Epithelial cell of proximal tubule (primary cell): Measurements from ENCODE around the gene BTBD18. TPM values are rescaled to one million over a fixed set of nuclear protein-coding genes. Genes with fewer than 3 reads are reported as not detected.

Experiments
- DNase-seq: peaks from one replicate; pipeline ENCODE4 v3.0.0-alpha.2; 2011; ENCODE audit warnings: low read depth
- H3K4me3 ChIP-seq: 2 replicates; pipeline ENCODE4 v1.5.1; 2011; ENCODE audit warnings: low read depth, mild to moderate bottlenecking, low read length
- total RNA-seq: library from RNA; depleted of rRNA; stranded (reverse); fragments of >200 nt; gene quantifications from 2 replicates; pipeline ENCODE4 v1.2.3, GENCODE V29; 2015
- TF ChIP-seq, protein P1 (sequence below): conservative IDR thresholded peaks from 2 replicates; pipeline ENCODE4 v1.5.1; 2012; ENCODE audit warnings: low read depth, mild to moderate bottlenecking, low read length

BTBD18 gene
- total RNA-seq, 1 donor from 2014 or later = not detected

DNA sequence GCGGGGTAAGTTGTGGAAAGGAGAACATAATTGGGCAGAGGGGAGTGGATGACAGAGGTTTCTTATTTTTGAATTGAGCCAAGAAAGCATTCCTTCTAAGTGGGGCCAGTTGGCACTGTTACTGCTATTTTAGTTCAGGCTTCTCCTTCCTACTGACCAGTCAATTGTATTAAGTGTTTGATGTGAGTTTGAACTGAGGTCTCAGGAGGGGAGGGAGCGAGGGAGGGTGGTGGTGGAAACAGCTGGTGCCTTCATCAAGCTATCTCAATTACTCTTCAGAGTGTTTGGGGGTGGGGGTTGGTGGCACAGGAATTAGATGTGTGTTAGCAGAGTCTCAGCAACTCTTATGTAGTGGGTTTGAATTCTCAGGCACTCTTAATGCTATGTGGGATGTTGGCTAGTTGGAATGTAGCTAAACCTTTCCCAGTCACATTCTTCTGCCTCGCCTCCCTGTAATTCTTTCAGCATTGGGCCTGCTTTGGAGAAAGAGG is 24.5 kb upstream of the BTBD18 start:
- H3K4me3 ChIP-seq = no peak overlapping the region
- TF ChIP-seq, protein P1, sequence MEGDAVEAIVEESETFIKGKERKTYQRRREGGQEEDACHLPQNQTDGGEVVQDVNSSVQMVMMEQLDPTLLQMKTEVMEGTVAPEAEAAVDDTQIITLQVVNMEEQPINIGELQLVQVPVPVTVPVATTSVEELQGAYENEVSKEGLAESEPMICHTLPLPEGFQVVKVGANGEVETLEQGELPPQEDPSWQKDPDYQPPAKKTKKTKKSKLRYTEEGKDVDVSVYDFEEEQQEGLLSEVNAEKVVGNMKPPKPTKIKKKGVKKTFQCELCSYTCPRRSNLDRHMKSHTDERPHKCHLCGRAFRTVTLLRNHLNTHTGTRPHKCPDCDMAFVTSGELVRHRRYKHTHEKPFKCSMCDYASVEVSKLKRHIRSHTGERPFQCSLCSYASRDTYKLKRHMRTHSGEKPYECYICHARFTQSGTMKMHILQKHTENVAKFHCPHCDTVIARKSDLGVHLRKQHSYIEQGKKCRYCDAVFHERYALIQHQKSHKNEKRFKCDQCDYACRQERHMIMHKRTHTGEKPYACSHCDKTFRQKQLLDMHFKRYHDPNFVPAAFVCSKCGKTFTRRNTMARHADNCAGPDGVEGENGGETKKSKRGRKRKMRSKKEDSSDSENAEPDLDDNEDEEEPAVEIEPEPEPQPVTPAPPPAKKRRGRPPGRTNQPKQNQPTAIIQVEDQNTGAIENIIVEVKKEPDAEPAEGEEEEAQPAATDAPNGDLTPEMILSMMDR = no peak
- no peak for DNase-seq

DNA sequence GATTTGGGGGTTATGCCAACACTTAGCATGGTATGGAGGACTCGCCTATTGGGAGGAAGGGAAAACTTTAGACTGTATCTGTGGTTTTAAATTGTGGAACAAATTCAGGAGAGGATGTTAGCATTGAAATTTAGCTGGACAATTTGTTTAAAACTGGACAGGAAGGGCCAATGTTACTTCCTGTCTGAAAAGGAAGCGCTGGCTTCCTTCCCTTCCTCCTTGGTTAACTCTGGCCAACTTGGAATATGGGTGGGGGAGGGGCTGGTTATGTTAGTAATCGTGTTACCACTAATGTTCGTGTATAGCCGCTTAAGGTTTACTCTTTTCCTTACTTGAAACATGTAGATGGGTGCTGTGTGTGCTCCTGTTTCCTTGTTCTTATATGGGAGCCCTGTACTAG is 23.9 kb upstream of the BTBD18 start:
- H3K4me3 ChIP-seq = no peak overlapping the region
- DNase-seq = no peak
- TF ChIP-seq, protein P1 = no peak

DNA sequence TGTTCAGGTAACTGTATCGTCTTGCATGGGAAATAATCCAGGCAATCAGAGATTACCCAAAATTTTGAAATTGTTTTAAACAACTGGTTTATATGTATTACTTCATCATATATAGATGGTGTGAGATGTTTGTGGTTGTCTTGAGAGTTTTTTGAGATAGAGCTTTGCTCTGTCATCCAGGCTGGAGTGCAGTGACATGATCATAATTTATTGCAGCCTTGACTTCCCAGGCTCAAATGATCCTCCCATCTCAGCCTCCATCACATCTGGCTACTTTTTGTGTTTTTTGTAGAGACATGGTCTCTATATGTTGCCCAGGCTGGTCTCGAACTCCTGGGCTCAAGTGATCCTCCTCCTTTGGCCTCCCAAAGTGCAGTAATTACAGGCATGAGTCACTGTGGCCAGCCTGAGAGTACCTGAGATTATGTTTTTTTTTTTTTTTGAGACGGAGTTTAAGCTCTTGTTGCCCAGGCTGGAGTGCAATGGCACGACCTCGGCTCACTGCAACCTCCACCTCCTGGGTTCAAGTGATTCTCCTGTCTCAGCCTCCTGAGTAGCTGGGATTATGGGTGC is 21.5 kb upstream of the BTBD18 start:
- TF ChIP-seq, protein P1 = no peak
- no peak overlapping the region for H3K4me3 ChIP-seq
- no peak for DNase-seq

DNA sequence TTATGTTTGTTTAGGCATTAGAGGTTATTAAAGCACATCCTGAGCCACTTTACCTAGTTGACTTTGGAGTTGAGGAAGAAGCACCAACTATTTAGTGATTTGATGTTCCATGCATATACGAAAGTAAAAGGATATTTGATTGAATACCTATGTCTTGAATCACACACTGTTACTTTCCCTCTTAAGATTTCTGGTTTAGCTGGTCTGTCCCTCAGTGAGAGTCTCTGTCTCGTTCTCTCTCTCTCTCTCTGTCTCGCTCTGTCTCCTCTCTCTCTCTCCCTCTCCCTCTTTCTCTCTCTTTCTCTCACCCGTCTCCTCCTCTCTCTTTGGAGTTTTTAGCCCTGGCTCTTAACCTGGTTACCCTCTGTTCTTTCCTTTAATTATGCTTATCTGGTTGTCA is 20.9 kb upstream of the BTBD18 start:
- no peak overlapping the region for H3K4me3 ChIP-seq
- no peak for DNase-seq
- TF ChIP-seq, protein P1 = no peak

DNA sequence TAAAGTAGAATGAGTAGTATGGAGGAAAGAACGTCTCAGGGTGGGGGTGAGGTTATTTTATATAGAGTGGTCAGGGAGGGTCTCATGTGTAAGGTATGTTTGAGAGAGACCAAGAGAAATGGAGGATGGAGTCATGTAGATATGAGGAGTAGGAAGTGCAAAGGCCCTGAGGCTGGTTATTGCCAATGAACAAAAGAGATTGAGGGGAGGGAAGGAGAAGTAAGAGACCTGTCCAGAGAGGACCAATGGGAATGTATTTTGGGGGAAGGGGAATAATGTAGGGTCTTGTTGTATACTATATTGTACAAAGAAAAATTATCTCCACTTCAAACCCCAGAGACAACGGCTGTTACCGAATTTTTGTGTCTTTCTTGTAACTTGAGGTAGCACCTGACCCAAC is 19.7 kb upstream of the BTBD18 start:
- DNase-seq = no peak
- TF ChIP-seq, protein P1 = no peak
- H3K4me3 ChIP-seq = no peak overlapping the region

DNA sequence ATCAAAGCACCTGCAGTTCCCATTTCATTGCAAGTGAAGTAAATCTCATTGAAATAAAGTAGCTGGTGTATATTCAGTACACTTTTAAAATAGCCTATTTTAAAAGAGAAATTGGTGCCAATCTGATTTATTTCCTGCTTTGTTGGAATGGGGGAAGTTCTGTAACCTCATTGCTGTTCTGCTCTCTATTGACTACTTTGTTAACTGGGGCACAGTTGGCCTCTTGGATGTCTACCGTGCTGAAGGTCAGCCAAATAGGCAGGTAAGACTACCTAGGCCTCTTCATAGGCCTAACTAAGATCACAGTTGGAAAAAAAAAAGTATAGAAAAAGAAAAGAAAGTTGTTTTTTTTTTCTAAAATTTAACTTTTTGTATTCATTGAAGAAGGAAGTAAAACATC is 19.2 kb upstream of the BTBD18 start:
- H3K4me3 ChIP-seq = no peak overlapping the region
- no peak for DNase-seq
- TF ChIP-seq, protein P1 = no peak

DNA sequence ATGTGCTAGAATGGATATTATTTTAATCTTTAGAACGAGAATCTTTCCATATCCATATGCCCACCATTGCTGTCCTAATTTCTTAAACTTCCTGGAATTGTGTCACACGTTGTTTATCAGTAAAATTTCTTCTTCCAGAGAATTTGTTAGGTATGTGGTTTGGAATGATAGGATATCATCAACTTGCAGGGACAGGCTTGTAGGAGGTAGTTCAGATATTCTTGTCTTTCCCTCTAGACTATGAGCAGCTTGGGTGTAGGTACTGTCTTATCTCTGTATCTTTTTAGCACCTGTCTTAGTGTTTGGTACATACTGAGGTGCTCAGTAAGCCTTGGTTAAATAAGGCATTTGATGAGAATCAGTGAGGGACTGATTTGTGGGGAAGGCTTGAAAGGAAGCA is 13.4 kb upstream of the BTBD18 start:
- no peak for DNase-seq
- peak overlapping the region; percentile 65 for H3K4me3 ChIP-seq
- TF ChIP-seq, protein P1 = no peak
